PFSK-1 (cell line): Measurements from ENCODE around the gene RMP24.

ENCODE experiments used
- POLR2AphosphoS5 ChIP-seq: IDR thresholded peaks from 2 replicates; pipeline ENCODE4 v1.6.1; 2012; ENCODE audit warnings: low read depth, mild to moderate bottlenecking, control low read depth, low read length, moderate library complexity
- TF ChIP-seq, protein P1 (sequence below), 2 experiments: IDR thresholded peaks; 2 replicates each; pipeline versions ENCODE4 v1.6.1 to v1.8.0; 2011 to 2012; ENCODE audit warnings: low read depth in 2 of 2, low read length in 2 of 2, control low read depth in 1 of 2, inconsistent platforms in 1 of 2, mild to moderate bottlenecking in 1 of 2, moderate library complexity in 1 of 2; ENCODE audit not compliant: insufficient read depth in 1 of 2

DNA sequence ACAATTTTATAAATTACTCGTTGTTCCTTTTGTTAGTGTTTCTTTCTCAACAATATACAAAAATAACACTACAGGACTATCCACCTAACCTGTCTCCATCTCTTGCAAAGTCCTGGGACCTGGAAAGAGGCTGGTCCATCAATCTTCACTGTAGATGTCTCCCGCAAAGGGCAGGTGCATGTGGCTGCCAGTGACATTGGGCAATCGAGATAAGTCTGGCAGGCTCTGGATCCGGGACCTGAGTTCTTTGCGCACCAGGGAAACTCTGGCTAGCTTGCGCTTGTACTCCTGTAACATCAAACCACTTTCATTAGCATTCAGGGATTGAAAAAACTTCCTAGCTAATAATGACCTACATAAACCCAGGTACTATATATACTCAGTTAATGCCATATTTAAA is 20.5 kb downstream of the RMP24 start:
- TF ChIP-seq POLR2AphosphoS5, result no peak
- TF ChIP-seq, protein P1, sequence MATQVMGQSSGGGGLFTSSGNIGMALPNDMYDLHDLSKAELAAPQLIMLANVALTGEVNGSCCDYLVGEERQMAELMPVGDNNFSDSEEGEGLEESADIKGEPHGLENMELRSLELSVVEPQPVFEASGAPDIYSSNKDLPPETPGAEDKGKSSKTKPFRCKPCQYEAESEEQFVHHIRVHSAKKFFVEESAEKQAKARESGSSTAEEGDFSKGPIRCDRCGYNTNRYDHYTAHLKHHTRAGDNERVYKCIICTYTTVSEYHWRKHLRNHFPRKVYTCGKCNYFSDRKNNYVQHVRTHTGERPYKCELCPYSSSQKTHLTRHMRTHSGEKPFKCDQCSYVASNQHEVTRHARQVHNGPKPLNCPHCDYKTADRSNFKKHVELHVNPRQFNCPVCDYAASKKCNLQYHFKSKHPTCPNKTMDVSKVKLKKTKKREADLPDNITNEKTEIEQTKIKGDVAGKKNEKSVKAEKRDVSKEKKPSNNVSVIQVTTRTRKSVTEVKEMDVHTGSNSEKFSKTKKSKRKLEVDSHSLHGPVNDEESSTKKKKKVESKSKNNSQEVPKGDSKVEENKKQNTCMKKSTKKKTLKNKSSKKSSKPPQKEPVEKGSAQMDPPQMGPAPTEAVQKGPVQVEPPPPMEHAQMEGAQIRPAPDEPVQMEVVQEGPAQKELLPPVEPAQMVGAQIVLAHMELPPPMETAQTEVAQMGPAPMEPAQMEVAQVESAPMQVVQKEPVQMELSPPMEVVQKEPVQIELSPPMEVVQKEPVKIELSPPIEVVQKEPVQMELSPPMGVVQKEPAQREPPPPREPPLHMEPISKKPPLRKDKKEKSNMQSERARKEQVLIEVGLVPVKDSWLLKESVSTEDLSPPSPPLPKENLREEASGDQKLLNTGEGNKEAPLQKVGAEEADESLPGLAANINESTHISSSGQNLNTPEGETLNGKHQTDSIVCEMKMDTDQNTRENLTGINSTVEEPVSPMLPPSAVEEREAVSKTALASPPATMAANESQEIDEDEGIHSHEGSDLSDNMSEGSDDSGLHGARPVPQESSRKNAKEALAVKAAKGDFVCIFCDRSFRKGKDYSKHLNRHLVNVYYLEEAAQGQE (IDR thresholded peaks at IDR 0.05; ENCODE audit: insufficient read depth in 1 of 2, low read depth in 2 of 2, low read length in 2 of 2), result no peak
